ENCODE data around the gene TMEM45B. TPM values are rescaled to one million over a fixed set of nuclear protein-coding genes. Genes with fewer than 3 reads are reported as not detected.
A peak's percentile ranks its signal among the peaks of the same experiment; 100 is the strongest.
"Not testable (repeated sequence)": the region's sequence is repeated elsewhere in the genome, so short reads cannot be mapped to it uniquely, and the experiment has no call there.

The TMEM45B gene
- total RNA-seq, 1 donor from 2014 or later, result 0.50 TPM

DNA sequence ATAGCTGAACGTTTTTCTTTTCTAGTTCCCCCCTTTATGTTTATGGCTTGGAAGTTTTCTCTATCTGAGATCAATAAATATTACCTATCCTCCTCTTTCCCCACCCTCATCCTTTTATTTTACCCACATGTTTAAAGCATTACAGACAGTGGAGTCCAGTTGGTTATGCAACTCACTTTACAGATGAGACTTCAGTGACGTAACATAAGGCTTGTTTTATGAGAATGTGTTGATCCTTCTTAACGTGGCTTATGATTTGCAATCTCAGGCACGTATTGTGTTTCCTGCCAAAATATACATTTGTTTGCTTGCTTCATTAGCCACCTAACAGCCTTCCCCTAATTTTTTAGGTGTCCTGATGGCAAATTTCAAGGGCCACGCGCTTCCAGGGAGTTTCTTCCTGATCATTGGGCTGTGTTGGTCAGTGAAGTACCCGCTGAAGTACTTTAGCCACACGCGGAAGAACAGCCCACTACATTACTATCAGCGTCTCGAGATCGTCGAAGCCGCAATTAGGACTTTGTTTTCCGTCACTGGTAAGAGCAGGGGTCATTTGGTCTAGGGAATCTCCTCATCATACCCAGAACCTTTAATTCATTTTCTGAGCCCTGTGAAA is 36.6 kb downstream of the TMEM45B start:
- no peak for DNase-seq (ENCODE audit: low read depth)

DNA sequence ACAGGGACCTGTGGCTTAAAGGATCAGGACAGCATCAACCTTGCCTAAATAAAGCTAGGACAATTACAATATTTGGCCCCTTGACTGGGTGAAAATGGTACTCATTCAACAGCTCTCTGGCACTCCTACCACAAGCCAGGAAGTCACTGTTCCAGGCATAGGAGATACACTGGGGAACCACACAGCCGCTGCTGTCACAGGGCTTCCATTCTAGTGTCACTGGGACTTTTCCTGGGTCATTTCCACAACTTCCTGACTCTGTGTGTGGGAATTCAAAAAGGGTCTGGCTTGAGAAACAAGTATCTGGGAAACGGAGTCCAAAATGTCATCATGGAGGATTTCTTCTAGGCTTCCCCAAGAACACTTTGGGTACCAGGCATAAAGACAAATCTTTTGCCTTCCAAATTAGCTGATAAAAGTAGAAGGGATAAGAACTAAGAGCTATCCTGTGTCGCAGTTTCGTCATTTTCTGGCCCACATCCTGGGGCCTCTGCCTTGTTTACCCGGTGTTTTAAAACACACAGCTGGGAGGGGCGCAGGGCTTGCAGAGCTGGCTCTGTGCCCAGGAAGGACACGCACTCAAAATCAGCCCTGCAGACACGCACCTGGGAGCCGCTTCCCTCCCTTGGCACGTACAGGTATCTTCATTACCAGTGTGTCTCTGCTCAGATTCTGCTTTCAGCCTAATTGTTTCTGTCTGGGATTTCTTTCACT is 38.0 kb downstream of the TMEM45B start:
- DNase-seq (ENCODE audit: low read depth), result peak; percentile 59

GRCh38 chr11:129854232-129854805 is 38.7 kb downstream of the TMEM45B start:
- DNase-seq (ENCODE audit: low read depth), result no peak

- DNase-seq (ENCODE audit: low read depth), result no peak
Observed at GRCh38 chr11:129855086-129855485, 39.4 kb downstream of the TMEM45B start.

- no peak for DNase-seq (ENCODE audit: low read depth)
Observed at GRCh38 chr11:129856036-129856435, 40.4 kb downstream of the TMEM45B start.

DNA sequence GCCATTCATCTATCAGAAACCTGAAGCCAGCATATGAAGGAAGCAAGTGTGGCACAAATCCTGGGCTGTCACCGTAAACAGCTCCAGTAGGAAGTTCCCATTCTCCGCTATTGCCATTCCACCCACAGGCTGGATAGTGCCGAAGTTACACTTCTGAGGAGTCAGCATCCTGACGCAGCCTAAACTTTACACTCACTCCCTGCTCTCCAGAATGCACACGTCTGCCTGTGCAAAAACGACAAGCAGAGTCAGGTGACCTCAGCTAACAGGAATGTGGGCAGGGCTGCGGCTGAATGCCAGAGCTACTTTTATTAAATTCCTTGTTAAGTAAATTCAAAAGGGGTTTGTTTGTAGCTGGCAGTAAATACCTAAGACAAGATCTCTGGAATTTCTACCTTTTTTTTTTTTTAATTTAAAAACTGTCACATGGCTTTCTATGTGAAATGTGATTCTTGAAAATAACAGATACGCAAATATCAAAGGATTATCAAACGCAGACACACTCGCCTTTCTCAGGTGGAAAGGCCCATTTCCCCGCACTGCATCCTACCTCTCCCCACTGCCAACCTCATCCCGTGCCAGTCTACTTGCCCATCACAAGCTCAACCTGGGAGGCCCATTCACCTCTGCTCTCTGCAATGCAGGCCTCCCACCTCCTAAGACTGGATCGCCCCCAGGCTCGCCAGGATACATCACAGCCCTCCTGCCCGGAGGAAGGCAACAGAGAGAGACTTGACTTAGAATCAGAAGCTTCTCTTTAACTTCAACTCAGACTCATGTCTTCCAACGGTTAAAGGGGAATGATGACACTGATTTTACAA is 46.3 kb downstream of the TMEM45B start:
- peak; percentile 98 for DNase-seq (ENCODE audit: low read depth)

DNA sequence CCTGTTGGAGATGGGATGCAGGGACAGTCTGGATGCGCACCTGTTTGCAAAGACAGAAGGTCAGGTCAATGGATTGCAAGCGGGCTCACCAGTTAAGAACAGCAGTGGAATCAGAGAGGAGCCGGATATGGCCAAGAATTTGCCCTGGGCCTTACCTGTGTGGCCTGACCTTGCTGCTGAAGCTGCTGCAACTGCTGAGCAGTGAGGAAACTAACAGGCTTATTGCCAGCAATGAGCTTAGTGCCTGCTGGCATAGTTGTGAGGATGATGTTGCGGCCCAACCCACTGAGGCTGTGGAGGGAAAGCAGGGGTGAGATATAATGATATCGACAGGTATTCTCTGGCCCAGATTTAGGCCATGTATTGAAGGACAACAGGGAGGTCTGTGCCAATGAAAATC is 49.2 kb downstream of the TMEM45B start:
- no peak for DNase-seq (ENCODE audit: low read depth)

- no peak for DNase-seq (ENCODE audit: low read depth)
Observed at GRCh38 chr11:129865701-129866100, 50.1 kb downstream of the TMEM45B start.

DNA sequence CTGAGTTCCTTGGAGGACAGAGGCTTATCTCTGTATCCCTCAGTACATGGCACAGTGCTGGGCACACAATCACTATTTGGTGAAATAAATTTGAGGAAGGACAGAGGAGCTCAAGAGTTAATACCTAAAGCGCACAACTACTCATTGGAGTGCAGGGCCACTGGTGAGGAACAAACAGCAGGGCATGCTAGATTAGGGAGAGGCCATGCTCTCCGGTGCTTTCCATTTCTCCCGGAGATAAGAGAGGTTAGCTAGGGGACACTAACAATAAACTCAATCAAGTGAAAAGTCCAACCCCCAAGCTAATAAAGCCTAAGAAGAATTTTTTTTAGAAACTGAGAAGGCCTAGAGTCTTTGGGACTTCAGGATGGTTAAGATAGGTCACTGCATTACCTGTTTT is 50.7 kb downstream of the TMEM45B start:
- DNase-seq (ENCODE audit: low read depth), result peak; percentile 7

DNA sequence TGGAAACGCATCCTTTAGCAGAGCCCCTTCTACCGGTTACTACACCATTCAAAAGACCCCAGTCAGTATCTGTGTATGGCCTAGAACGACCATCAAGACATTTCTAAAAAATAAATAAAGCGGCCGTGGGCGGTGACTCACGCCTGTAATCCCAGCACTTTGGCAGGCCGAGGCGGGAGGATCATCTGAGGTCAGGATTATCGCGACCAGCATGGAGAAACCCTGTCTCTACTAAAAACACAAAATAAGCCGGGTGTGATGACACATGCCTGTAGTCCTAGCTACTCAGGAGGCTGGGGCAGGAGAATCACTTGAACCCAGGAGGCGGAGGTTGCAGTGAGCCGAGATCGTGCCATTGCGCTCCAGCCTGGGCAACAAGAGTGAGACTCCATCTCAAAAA is 53.0 kb downstream of the TMEM45B start:
- not testable (repeated sequence) for DNase-seq (ENCODE audit: low read depth)

- no peak for DNase-seq (ENCODE audit: low read depth)
Observed at GRCh38 chr11:129871914-129872313, 56.3 kb downstream of the TMEM45B start.

- DNase-seq (ENCODE audit: low read depth), result no peak
Observed at GRCh38 chr11:129880311-129880710, 64.7 kb downstream of the TMEM45B start.

GRCh38 chr11:129881570-129882170 is 66.0 kb downstream of the TMEM45B start:
- peak; percentile 4 for DNase-seq (ENCODE audit: low read depth)

- no peak for DNase-seq (ENCODE audit: low read depth)
Observed at GRCh38 chr11:129884581-129884980, 68.9 kb downstream of the TMEM45B start.

DNA sequence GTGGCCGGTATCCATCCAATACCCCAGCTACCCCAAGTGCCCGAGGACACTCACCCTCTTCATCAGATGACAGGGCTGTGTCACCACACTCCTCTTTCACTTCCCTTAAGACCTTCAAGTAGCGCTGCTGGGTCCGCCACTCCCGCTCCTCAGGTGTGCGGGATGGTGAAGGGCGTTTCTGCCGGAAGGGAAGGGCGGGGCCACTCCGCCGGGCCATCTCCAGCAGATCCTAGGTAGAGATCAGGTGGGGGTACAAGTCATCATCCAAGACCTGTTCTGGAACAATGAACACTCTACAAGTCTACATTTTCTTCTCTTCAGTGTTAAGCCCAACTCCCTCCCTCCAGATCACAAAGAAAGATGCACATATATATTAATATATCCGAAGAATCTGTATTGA is 69.7 kb downstream of the TMEM45B start:
- no peak for DNase-seq (ENCODE audit: low read depth)

- no peak for DNase-seq (ENCODE audit: low read depth)
Observed at GRCh38 chr11:129888451-129888850, 72.8 kb downstream of the TMEM45B start.

GRCh38 chr11:129894278-129895125 is 78.9 kb downstream of the TMEM45B start:
- peak; percentile 4 for DNase-seq (ENCODE audit: low read depth)

DNA sequence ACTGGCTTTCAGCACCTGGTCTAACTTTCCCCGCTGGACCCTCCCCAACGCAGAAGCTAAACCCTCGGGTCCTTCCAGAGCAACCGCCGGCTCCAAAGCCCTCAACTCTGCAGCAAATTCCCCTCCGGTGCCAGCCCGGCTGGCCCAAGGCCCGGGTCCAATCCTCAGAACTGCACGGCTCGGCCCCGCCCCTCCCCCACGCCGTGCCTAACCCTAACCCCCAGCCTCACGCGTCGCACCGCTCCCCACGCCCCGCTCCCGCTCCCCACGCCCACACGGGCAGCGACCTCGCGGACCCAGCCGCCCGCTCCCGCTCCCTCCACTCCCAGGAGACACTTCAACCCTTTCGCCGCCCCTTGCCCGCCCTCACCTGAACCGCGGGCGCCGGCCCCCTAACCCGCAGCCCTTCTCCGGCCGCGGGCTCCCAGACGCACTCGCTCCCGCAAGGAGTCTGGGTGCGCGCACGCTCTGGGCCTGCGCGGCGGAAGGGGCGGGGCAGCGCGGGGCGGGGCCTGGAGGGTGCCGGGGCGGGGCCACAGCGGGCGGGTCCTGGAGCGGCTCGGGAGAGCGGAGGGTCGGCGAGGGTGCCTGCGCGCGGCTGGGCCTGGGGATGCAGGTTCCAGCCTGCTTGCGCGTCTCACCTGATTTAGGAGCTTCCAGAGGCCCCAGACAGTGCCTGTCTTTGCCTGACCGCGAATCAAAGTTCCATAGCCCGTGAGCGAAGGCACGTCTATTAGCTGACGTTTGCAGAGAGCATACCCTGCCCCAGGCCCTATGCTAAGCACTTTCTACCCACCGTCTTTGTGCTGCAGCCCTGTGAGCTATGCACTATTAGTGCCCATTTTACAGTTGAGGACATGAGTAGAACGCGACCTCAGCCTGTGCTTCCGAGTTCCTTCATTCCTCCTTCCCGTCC is 79.7 kb downstream of the TMEM45B start, which contains the start of gene NFRKB:
NFRKB (minus strand) TSS at position 453 of the 916 bp plus-strand sequence. CDS start 2,729 bp downstream, outside the sequence.
- peak; percentile 18 for DNase-seq (ENCODE audit: low read depth)

- no peak for DNase-seq (ENCODE audit: low read depth)
Observed at GRCh38 chr11:129896062-129896461, 80.4 kb downstream of the TMEM45B start.

DNA sequence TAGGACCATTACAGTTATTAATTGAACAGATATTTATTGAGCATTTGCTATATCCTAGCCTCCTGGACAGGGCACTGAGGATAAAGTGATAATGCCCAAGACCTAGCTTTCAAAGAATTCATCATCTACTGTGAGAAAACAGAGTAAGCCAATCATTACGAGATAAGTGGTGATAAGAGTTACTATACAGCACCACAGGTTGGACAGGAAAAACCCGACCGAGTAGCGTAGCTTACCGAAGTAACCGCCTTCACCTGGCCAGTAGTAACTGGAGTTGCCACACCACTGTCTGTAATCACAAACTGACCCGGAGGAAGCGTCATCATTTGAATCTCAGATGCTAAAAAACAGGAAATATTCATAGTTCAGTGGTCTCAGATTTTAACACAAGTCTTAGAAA is 89.8 kb downstream of the TMEM45B start:
- DNase-seq (ENCODE audit: low read depth), result no peak
